Activated CD8-positive, alpha-beta memory T cell treated with anti-CD3 and anti-CD28 coated beads for 36 hours (primary cell): ENCODE results near the gene SNAPC1. TPM values are rescaled to one million over a fixed set of nuclear protein-coding genes. Genes with fewer than 3 reads are reported as not detected.

Experiments used
- CTCF ChIA-PET: fragments of 350-600 bp; sonication (Branson Sonifier 250); formaldehyde crosslinking; loops from one replicate; lab custom pipeline; 2021; ENCODE audit warnings: antibody characterized with exemption; lab: Charles Lee
- POLR2A ChIA-PET: fragments of 350-600 bp; sonication (Branson Sonifier 250); formaldehyde crosslinking; loops from one replicate; lab custom pipeline; 2021; ENCODE audit warnings: antibody characterized with exemption; lab: Charles Lee
- total RNA-seq, 2 experiments: library from RNA; stranded (reverse); gene quantifications; one replicate each; pipeline ENCODE4 v1.2.3, GENCODE V29; 2021

The SNAPC1 gene
- total RNA-seq, 2 experiments from 2014 or later, result 9.9 to 10.1 TPM

DNA sequence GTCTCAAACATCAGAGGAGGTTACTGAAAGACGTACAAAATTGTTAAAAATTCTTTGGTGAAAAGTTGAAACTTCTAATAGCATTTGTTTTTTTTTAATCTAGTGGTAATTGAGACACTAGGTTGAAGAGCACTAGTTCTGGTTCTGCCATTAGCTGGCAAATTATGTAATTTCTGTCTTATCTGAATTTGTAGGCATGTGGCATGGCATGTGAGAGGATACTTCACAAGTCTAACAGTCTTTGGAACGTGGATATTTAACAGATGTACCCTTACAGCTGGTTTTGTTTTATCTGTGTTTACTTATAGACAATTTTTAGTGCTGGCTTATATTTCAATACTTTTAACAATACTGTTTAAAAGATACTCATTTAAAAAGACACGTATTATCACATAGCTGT, 6.0 kb downstream of the SNAPC1 start:
- ChIA-PET CTCF (interaction anchor here (1.0 kb wide), 1 partner anchor 69 kb away, joined by 3 read pairs; no protein-coding TSS in a partner anchor), POLR2A (no interaction called here)

DNA sequence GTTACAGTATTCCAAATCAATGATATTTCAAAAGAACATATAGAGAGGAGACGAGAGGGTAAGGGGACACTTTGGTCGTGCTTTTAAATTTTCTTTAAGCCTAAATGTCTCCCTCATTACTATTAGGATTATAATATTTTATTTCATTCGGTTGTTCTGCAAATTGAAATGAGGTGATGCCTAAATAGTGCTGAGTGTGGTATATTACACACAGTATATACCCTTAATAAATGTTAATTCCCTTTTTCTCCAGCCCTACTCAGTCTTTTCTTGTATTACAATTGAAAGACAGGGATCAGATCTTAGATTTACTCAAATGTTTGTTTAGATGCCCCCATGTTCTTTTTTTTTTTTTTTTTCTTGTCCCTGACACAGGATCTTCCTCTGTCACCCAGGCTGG, 7.7 kb downstream of the SNAPC1 start:
- ChIA-PET POLR2A (no interaction called here), CTCF (no interaction called here)

DNA sequence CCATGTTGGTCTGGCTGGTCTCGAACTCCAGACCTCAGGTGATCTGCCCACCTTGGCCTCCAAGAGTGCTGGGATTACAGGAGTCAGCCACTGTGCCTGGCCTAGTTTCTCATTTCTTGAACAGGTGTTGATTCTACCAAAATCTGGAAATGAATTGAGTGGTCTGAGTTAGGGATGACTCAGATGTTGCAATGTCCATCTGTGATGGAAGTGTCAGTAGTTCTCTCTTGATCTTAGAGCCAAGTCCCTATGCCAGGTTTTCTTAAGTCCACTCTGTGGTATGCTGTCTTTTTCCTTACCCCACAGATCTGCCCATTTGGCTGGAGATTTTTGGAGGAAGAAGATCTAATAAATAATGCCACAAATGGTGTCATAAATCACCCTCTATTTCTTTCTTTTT, 12.6 kb downstream of the SNAPC1 start:
- CTCF ChIA-PET, result no interaction called here

DNA sequence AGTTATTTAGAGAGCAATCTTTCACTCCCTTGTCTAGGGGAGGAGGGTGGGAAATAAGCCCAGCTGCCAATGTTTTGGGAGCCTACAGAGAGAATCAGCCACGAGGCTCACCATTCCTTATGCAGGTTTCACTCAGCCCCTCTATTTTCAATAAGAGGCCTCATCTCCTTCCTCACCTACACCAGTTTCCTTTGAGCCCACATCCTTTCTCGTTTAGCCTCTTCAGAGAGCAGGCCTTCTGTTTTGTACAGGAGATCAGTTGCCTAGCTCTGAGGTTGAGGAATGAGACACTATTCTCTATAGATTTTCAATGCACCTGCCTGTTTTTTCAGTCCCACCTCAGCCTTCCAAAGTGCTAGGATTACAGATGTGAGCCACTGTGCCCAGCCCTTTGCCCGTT, 17.9 kb downstream of the SNAPC1 start:
- CTCF ChIA-PET, result no interaction called here
- POLR2A ChIA-PET, result interaction anchor here (0.7 kb wide), 1 partner anchor 194 kb away, joined by 7 read pairs; no protein-coding TSS in a partner anchor

More for the DNA sequence above, 12.6 kb downstream of the SNAPC1 start:
- POLR2A ChIA-PET, result interaction anchor here (0.7 kb wide), 1 partner anchor 23 kb away, joined by 3 read pairs; no protein-coding TSS in a partner anchor

DNA sequence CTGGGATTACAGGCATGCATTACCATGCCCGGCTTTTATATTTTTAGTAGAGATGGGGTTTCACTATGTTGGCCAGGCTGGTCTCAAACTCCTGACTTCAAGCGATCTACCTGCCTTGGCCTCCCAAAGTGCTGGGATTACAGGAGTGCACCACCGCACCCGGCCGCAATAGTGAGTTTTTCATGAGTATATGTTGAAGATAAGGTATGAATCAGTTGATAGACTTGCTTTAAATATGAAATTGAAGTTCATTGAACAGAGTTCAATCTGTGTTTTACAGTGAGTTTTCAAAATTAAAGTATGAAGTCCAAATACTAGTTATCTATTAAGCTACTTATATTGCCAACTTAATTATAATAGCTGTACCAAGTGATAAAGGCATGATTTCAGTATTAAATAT, 35.1 kb downstream of the SNAPC1 start:
- CTCF ChIA-PET, result no interaction called here

DNA sequence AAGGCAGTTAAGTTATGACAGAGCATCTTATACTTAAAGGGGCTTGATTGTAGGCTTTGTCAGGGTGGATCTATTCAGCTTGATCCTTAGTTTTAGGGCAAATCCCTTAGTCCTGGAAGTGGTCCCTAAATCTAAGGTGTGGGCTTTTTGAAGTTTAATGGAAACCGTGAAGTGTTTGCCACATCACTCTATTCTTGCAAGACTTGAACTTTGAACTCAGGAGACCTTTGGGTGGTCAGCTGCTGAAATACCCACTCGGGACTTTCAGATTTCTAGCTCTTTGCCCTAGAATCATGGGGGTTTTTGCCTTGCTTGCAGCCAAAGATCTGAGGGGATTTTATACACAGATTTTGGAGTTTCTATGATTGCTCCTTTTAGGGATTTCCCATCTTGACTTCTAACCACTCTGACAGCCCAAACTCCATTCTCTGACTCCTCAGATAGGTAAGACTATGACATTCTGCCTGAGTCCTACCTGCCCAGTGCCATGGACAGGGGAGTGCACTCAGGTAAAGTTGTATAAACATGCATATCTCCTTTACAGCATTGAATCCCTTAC, 39.9 kb downstream of the SNAPC1 start:
- CTCF ChIA-PET, result interaction anchor here (0.5 kb wide), 1 partner anchor 139 kb away, joined by 3 read pairs; no protein-coding TSS in a partner anchor
- POLR2A ChIA-PET, result no interaction called here

More for the DNA sequence above, 35.1 kb downstream of the SNAPC1 start:
- POLR2A ChIA-PET, result interaction anchor here (0.6 kb wide), 1 partner anchor 22 kb away, joined by 3 read pairs; no protein-coding TSS in a partner anchor

DNA sequence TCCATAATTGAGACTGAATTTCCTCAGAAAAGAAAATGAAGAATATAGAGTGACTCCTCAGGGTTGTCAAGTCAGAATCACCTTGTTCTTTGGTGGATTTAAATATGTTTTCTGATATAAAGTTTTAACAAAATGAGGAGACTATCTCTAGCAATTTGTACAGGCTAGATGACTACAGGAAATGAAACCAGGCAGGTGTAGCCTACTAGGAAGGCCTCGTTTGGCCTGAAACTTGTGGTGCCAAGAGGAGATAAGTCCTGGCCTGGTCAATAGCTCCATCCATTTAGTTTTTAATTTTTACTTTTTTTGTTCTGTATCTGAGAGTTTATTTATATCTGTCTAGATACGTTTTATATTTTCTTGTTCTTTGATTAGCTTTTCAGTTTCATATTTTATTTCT, 41.5 kb downstream of the SNAPC1 start:
- ChIA-PET POLR2A (no interaction called here), CTCF (no interaction called here)

DNA sequence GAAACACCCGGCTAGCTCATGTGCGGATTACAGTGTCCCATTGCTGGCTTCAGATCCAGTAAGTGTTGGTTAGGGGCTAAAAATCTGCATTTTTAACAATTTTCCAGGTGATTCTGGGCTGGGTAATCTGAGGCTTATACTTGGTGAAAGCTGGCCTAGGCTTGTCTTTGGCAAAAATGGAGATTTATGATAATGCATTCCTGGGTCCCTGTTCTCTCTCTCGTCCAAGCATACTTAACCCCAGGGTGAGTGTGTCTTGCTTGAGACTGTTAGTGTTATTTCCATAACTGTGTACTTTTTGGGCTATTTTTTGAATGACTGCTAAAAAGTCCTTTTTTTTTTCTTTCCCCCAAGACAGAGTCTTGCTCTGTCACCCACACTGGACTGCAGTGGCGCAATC, 43.2 kb downstream of the SNAPC1 start:
- ChIA-PET CTCF (no interaction called here), POLR2A (no interaction called here)

DNA sequence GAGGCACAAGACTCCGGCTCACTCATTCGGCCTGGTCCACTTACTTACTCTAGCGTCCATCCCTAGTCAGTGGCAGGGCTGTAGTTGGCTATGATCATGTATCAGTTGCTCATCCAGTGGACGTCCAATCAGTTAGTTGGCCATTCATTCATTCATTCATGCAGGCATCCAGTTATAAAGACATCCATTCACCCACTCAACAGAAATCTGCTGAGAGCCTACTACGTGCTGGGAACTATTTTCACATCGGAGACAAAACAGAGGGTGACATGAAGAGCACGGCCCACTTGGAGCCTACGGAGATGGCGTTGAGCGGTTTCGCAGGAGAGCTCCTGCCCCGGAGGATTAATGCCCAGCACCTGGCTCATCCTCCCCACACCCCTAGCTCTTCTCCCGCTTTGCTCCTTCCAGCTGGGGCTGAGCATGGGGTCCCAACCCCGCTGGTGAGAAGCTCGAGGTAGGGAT, 49.7 kb downstream of the SNAPC1 start:
- POLR2A ChIA-PET, result no interaction called here
- CTCF ChIA-PET, result no interaction called here

DNA sequence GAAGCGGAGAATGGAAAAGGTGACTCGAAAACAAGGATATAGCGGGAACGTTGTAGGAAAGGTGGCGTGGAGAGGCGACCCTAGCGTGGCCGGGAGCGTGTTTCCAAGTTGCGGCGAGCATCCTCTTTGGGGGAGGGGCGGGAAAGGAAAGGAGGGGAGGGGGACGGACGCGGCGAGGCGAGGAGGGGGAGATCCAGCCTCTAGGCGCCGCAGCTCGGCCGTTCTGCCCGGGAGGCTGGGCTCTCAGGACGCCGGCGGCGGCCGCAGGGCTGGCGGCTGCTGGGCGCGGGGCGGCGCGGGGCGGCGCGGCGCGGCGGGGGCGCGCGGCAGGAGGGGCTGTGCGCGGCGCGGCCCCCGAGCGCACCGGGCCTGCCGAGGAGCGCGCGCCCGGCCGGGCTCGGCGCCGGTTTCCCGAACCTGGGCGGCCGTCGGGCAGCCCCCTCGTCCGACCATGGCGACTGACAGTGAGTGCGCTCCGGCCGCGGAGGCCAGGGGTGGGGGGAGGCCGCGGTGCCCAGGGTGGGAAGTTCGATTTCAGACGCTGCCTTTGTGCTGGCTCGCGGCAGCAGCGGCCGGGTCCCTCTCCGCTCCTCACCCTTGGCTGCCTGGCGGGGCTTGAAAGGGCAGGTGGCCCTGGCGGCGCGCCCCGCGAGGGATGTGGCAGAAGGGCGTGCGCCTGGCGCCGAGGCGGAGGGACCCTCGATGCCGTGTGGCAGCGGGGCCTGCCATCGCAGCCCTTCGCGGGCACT, 50.3 kb downstream of the SNAPC1 start, which contains the start of gene SYT16:
Gene SYT16, plus strand, starts transcription at position 357 of the 749 bp plus-strand sequence.
- POLR2A ChIA-PET, result no interaction called here
- CTCF ChIA-PET, result no interaction called here

DNA sequence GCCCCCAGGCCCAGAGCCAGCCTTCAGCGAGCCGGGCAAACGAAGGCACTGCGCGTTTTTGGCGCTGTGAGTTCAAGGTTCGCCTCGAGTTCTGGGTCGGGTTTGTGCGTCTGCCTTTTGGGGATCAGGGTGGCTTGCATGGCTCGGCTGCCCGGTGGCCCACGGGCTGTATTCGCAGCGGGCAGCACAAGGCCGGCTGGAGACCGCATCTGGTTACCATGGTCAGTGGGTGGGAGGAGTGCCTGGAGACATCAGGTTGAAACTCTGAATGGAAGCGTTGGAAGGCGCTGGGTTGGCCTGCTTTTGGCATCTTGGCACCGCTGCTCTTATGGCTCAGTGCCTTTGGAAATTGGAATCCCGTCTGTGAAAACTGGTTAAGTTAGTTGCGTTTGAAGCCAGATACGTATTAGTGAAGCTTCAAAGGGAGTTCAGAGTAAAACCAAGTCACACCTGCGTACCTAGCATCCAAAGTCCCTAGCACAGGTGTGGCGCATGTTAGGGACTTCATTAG, 50.9 kb downstream of the SNAPC1 start:
- POLR2A ChIA-PET, result no interaction called here

DNA sequence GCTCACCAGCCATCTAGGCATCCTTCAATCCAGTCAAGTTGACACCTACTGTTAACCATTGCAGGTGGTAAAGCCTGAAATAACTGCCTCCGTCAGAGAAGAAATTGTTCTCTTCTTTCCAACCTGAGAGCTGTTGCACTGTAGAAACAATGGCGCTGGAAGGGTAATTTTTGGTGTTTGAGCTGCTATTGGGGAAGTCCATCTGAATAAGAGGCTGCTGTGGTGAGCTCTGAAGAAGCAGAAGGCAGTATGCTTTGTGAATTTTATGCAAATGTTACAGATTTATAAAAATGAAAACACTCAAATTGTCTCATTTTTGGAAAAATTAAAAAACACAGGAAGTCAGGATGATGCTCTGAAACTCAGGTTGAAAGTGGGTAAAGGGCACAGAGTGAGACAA, 60.2 kb downstream of the SNAPC1 start:
- POLR2A ChIA-PET, result no interaction called here
- CTCF ChIA-PET, result interaction anchor here (1.0 kb wide), 1 partner anchor 14 kb away, joined by 3 read pairs; no protein-coding TSS in a partner anchor

More for the DNA sequence above, 50.9 kb downstream of the SNAPC1 start:
- CTCF ChIA-PET, result interaction anchor here (0.9 kb wide), 1 partner anchor 51 kb away, joined by 3 read pairs; the partner anchor contains the start of gene SNAPC1

DNA sequence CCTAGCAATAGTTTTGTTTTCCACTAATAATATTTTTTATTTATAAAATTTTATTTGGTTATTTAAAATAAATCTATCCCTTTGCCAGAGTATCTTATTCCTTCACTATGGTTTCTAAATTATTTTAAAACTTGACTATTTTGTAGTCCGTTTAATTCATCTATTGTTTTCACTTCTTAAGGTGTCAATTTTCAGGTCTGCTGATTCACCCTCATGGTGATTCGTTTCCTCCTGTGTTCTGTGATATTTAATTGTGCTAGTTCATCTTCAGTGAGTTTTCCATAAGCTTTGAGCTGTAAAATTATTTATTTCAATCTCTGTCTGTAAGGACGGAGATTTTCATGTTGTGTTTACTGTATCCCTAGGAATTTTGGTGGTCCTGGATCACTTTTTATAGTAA, 70.6 kb downstream of the SNAPC1 start:
- POLR2A ChIA-PET, result no interaction called here
- CTCF ChIA-PET, result no interaction called here

DNA sequence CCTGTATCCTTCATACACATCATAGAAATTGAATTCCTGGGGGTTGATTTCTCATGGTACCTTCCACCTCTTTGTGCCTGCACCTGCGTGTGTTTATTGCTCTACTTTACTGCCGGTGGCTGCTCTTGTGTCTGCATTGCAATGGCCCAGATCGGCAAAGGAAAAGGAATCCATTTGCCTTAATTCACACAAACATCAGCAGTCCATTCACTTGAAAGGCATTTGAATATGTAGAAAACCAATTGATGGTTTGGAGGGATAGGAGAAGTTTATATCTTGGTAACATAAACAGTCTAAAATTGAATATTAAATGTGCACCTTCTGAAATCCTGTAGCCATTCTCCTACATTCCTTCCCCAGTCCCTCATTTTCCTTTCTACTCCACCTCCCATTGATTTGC, 74.0 kb downstream of the SNAPC1 start:
- CTCF ChIA-PET, result interaction anchor here (0.7 to 2.4 kb wide), 8 partner anchors 14 to 611 kb away, joined by 3 to 19 read pairs (median 4); no protein-coding TSS in a partner anchor
- POLR2A ChIA-PET, result no interaction called here

DNA sequence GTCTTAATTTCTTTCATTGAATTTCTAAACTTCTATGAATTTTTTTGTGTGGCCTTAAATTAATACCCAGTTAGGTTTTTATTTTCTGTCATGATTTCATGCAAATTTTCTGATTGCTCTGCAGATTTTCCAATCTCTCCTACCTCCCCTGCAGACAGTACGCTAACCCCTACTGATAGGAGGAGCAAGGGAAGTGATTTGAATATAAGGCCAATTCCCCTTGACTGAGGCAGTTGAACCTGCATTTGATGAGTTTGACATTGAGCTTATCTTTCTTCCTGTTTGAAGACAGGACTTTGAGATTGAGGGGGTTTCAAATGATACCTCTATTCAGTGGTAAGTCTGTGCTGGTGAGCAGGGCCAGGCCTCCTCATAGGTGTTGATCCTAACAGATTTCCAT, 74.6 kb downstream of the SNAPC1 start:
- POLR2A ChIA-PET, result no interaction called here

DNA sequence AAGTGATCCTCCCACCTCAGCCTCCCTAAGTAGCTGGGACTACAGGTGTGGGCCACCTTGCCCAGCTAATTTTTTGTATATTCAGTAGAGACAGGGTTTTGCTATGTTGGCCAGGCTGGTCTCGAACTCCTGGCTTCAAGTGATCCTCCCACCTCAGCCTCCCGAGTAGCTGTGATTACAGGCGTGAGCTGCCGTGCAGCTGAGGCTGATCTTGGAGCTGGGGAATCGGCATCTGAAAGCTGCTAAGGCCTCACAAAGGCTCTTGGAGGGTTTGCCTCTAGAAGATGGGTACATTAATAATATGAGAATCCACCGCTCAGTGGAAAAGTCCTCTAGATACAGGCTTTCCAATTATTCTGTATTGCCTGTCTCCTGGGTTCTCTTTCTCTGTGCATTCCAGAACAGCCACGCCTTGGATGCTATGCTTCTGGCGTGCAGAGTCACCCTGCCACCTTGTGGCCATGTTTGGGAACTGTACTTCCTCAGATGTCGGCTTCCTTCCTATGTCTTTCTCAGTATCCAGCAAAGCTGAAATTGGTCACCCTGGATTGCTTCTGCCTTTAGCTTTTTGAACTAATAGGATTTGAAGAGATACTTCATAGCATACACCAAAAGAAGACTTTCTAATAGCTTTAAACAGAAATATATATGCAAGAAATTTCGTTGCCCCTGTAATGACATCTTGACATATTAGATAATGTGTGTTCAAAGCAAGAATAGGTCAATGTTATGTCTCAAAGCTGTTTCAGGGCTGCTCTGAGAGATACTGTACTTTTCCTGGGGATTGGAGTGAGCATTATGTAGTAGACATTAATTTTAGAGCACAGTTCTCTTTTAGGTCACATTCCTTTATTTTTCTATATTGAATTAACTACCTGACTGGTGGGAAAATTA, 75.4 kb downstream of the SNAPC1 start:
- POLR2A ChIA-PET, result interaction anchor here (0.6 to 1.3 kb wide), 2 partner anchors 53 to 76 kb away, joined by 3 to 5 read pairs; partner anchors contain the start of gene SNAPC1
- CTCF ChIA-PET, result interaction anchor here (0.6 to 2.4 kb wide), 24 partner anchors 8 to 558 kb away, joined by 3 to 19 read pairs (median 3); no protein-coding TSS in a partner anchor

More for the DNA sequence above, 74.6 kb downstream of the SNAPC1 start:
- CTCF ChIA-PET, result interaction anchor here (0.7 to 2.4 kb wide), 19 partner anchors 15 to 612 kb away, joined by 3 to 19 read pairs (median 3); no protein-coding TSS in a partner anchor

DNA sequence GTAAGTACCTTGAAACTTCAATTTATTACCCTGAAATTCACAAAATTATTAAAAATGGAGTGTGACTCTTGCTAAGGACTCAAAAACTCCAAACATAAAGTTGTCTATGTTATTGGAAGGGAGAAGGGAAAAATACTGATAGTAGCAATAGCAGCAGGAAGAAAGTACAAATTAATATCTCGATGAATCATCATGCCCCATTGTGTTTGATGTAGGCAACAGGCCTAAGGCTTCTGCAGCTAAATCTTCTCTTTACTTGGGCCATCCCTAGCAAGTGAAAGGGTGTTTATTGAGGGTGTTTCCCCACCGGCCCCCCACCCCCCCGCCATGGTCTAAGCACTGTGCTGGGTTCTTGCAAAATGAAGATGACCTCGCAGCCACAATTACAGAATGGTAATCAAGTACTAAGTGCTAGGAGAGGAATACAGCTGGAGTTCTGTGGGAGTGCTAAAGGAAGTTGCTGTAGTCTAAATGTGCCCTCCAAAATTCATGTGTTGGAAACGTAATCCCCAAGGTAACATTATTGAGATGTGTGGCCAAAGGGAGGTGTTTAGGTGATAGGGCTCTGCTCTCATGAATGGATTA, 76.5 kb downstream of the SNAPC1 start:
- POLR2A ChIA-PET, result no interaction called here
- CTCF ChIA-PET, result interaction anchor here (0.6 to 2.4 kb wide), 5 partner anchors 121 to 528 kb away, joined by 3 to 19 read pairs (median 4); no protein-coding TSS in a partner anchor

DNA sequence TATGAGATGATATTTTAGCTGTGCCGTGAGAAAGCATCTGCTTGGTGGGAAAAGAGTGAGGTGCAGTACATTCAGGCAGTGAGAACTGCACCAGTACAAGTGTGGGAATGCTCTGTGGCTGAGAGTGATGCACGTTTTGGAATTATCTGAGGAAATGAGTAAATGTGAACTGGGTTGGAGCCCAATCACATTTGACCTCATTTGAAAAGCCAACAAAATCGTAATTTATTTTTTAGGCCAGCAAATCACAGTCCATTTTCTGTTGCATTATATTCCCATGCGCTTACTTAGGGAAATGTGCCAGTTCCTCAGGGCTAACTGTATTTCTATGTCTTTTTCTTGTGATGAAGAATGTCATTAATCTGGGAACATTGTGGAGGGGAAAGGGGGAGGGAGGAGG, 77.3 kb downstream of the SNAPC1 start:
- ChIA-PET POLR2A (no interaction called here), CTCF (interaction anchor here (0.6 kb wide), 1 partner anchor 217 kb away, joined by 3 read pairs; no protein-coding TSS in a partner anchor)
